ENCODE results near the gene LRP8. TPM values are rescaled to one million over a fixed set of nuclear protein-coding genes. Genes with fewer than 3 reads are reported as not detected.

LRP8 gene
- polyA plus RNA-seq, 1 donor (not counting 4 experiments of a cell fraction or from before 2014, with no cell fraction given): 31.0 TPM

DNA sequence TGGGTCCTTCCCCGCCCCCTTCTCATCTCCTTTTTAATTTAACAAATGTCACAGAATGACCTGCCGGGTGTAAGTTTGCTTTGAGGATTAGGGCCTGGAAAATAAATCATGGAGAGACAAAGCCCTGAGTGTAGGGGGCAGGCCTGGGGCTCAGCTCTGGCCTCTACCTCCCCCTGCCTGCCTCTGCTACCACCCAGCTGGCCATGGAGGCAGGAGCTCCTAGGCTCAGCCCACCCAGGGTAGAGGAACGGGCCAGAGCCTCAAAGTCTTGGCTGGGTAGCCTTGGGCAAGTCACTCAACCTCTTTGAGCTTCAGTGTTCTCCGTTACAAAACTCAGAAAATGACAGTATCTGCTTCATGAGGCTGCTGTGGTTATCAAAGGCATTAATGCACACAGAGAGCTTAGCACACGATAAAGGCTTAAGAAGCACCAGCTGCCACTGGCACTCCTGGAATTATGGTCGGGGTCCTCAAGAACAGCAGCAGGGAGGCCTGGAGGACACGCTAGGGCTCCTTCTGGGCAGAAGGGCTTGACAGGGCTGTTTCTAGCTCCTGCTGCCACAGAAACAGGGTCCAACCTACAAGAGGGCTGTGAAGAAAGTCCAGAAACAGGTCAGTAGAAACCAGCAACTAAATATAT, 39.0 kb downstream of the LRP8 start:
- dilution Hi-C loops (cut with MboI; ENCODE audit: extremely low pct_ligation_motif_present, low sequenced_read_pairs): no loop called here

DNA sequence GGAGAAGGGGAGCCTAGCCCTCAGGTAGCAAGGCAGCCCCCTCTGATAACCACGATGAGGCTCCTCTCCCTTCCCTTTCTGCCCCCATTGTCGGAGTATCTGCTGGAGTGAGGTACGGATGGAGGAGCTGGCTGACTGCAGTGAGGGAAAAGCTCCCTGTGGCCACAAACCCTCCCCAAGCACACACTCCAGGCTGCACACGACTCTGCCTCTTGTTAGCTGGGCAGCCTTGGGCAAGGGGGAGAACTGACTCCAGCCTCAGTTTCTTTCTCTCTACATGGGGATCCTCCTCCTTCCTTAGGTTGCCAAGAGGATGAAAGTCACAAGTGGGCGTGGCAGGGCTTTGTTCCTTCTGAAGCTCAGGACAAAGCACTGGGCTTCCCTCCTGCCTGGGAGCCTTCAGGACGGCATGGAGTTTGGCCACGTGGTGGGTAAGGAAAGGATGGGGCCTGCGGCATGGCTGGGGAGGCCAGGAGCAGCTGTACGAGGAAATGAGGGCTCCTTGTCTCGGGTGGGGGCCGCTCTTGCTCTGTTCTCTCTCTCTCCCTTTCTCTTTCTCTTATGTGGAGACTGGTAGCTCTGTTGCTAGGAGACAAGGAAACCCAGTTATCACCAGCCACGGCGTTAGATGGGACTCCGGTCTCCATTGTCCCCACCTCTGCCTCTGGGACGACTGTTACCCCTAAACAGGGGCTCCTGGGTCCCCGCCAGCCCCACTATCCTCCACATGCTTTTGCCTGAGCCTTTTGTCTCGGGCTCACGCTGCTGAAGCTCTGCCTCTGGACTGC, 39.7 kb downstream of the LRP8 start:
- Histone ChIP-seq H3K4me2 (ENCODE audit: control insufficient read depth, extremely low read depth, insufficient read depth, low read depth, low read length) (no peak overlapping the region), H3K4me1 (ENCODE audit: control insufficient read depth, extremely low read depth, insufficient read depth, low read length) (peaks cover 2% of the 10 kb centered on the region), H3K79me2 (ENCODE audit: control insufficient read depth, insufficient read depth, low read length) (no peaks in the 10 kb centered on the region), H3K9ac (ENCODE audit: control insufficient read depth, extremely low read depth, insufficient read depth, low read length) (no peak overlapping the region), H3K4me3 (ENCODE audit: control insufficient read depth in 2 of 3, extremely low read depth in 1 of 3, insufficient read depth in 2 of 3, low read depth in 1 of 3, low read length in 3 of 3) (no peak overlapping the region), H3K27me3 (ENCODE audit: control insufficient read depth, extremely low read depth, insufficient read depth, low read length) (no peaks in the 10 kb centered on the region), H4K20me1 (ENCODE audit: control insufficient read depth, extremely low read depth, insufficient read depth, low read length) (no peaks in the 10 kb centered on the region), H3K36me3 (ENCODE audit: control insufficient read depth in 2 of 2, extremely low read depth in 1 of 2, insufficient read depth in 2 of 2, low read length in 2 of 2) (peaks cover 13 to 25% of the 10 kb centered on the region in 2 experiments), H3K9me3 (ENCODE audit: control insufficient read depth, low read depth, low read length) (no peaks in the 10 kb centered on the region), H2AFZ (ENCODE audit: control insufficient read depth, low read length) (no peak overlapping the region), H3K27ac (ENCODE audit: control insufficient read depth, insufficient read depth, low read length) (no peak overlapping the region), H3K9me1 (ENCODE audit: control insufficient read depth, extremely low read depth, insufficient read depth, low read length) (no peaks in the 10 kb centered on the region)
- no peak for FAIRE-seq
- TF ChIP-seq, protein P1, sequence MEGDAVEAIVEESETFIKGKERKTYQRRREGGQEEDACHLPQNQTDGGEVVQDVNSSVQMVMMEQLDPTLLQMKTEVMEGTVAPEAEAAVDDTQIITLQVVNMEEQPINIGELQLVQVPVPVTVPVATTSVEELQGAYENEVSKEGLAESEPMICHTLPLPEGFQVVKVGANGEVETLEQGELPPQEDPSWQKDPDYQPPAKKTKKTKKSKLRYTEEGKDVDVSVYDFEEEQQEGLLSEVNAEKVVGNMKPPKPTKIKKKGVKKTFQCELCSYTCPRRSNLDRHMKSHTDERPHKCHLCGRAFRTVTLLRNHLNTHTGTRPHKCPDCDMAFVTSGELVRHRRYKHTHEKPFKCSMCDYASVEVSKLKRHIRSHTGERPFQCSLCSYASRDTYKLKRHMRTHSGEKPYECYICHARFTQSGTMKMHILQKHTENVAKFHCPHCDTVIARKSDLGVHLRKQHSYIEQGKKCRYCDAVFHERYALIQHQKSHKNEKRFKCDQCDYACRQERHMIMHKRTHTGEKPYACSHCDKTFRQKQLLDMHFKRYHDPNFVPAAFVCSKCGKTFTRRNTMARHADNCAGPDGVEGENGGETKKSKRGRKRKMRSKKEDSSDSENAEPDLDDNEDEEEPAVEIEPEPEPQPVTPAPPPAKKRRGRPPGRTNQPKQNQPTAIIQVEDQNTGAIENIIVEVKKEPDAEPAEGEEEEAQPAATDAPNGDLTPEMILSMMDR (optimal IDR thresholded peaks at IDR 0.05 in 1 of 3, IDR thresholded peaks at IDR 0.05 in 1 of 3, conservative IDR thresholded peaks at IDR 0.05 in 1 of 3; ENCODE audit: extremely low read depth in 1 of 3, insufficient read depth in 2 of 3, low read length in 3 of 3): no peak
- no peak for TF ChIP-seq EZH2 (IDR thresholded peaks at IDR 0.05; ENCODE audit: low read length)
- dilution Hi-C loops (cut with MboI; ENCODE audit: extremely low pct_ligation_motif_present, low sequenced_read_pairs): no loop called here
- no peak for DNase-seq (ENCODE audit: low read depth, low spot score)

More for the DNA sequence above, 39.0 kb downstream of the LRP8 start:
- no peaks in the 10 kb centered on the region for H3K9me1 ChIP-seq (ENCODE audit: control insufficient read depth, extremely low read depth, insufficient read depth, low read length)
- H3K79me2 ChIP-seq (ENCODE audit: control insufficient read depth, insufficient read depth, low read length): peaks cover under 1% of the 10 kb centered on the region
- H3K4me3 ChIP-seq (ENCODE audit: control insufficient read depth in 2 of 3, extremely low read depth in 1 of 3, insufficient read depth in 2 of 3, low read depth in 1 of 3, low read length in 3 of 3): no peak overlapping the region
- H4K20me1 ChIP-seq (ENCODE audit: control insufficient read depth, extremely low read depth, insufficient read depth, low read length): no peaks in the 10 kb centered on the region
- no peaks in the 10 kb centered on the region for H3K9me3 ChIP-seq (ENCODE audit: control insufficient read depth, low read depth, low read length)
- no peak for FAIRE-seq
- H3K27me3 ChIP-seq (ENCODE audit: control insufficient read depth, extremely low read depth, insufficient read depth, low read length): no peaks in the 10 kb centered on the region
- TF ChIP-seq, protein P1 (optimal IDR thresholded peaks at IDR 0.05 in 1 of 3, IDR thresholded peaks at IDR 0.05 in 1 of 3, conservative IDR thresholded peaks at IDR 0.05 in 1 of 3; ENCODE audit: extremely low read depth in 1 of 3, insufficient read depth in 2 of 3, low read length in 3 of 3): no peak
- TF ChIP-seq EZH2 (IDR thresholded peaks at IDR 0.05; ENCODE audit: low read length): no peak
- H3K36me3 ChIP-seq (ENCODE audit: control insufficient read depth in 2 of 2, extremely low read depth in 1 of 2, insufficient read depth in 2 of 2, low read length in 2 of 2): peaks cover 13 to 25% of the 10 kb centered on the region in 2 experiments
- DNase-seq (ENCODE audit: low read depth, low spot score): no peak
- peaks cover 5% of the 10 kb centered on the region for H3K4me1 ChIP-seq (ENCODE audit: control insufficient read depth, extremely low read depth, insufficient read depth, low read length)
- no peak overlapping the region for H3K4me2 ChIP-seq (ENCODE audit: control insufficient read depth, extremely low read depth, insufficient read depth, low read depth, low read length)
- H2AFZ ChIP-seq (ENCODE audit: control insufficient read depth, low read length): no peak overlapping the region
- no peak overlapping the region for H3K9ac ChIP-seq (ENCODE audit: control insufficient read depth, extremely low read depth, insufficient read depth, low read length)
- H3K27ac ChIP-seq (ENCODE audit: control insufficient read depth, insufficient read depth, low read length): no peak overlapping the region
